ENCODE measurements around the gene CLIP4.
"Not testable (repeated sequence)": the region's sequence is repeated elsewhere in the genome, so short reads cannot be mapped to it uniquely, and the experiment has no call there.

The CLIP4 gene

GRCh38 chr2:29080886-29081743 is 34.1 kb upstream of the CLIP4 start:
- H3K4me3 ChIP-seq (ENCODE audit: low read length), result no peak overlapping the region
- DNase-seq (ENCODE audit: low read depth), result no peak
- TF ChIP-seq CTCF (conservative IDR thresholded peaks at IDR 0.05; ENCODE audit: low read depth, low read length), result no peak

- H3K4me3 ChIP-seq (ENCODE audit: low read length), result no peak overlapping the region
- no peak for TF ChIP-seq CTCF (conservative IDR thresholded peaks at IDR 0.05; ENCODE audit: low read depth, low read length)
- DNase-seq (ENCODE audit: low read depth), result no peak
These were observed 32.3 kb upstream of the CLIP4 start for GRCh38 chr2:29082804-29083495.

GRCh38 chr2:29084554-29084953 is 30.7 kb upstream of the CLIP4 start:
- TF ChIP-seq CTCF (conservative IDR thresholded peaks at IDR 0.05; ENCODE audit: low read depth, low read length), result no peak
- no peak overlapping the region for H3K4me3 ChIP-seq (ENCODE audit: low read length)
- no peak for DNase-seq (ENCODE audit: low read depth)

GRCh38 chr2:29090311-29090710 is 24.9 kb upstream of the CLIP4 start:
- not testable (repeated sequence) for DNase-seq (ENCODE audit: low read depth); H3K4me3 ChIP-seq (ENCODE audit: low read length)

- H3K4me3 ChIP-seq (ENCODE audit: low read length), result no peak overlapping the region
- TF ChIP-seq CTCF (conservative IDR thresholded peaks at IDR 0.05; ENCODE audit: low read depth, low read length), result no peak
- no peak for DNase-seq (ENCODE audit: low read depth)
These were observed 18.2 kb upstream of the CLIP4 start for GRCh38 chr2:29096969-29097368.

- no peak for TF ChIP-seq CTCF (conservative IDR thresholded peaks at IDR 0.05; ENCODE audit: low read depth, low read length)
- DNase-seq (ENCODE audit: low read depth), result no peak
- H3K4me3 ChIP-seq (ENCODE audit: low read length), result no peak overlapping the region
These were observed 17.6 kb upstream of the CLIP4 start for GRCh38 chr2:29097569-29097968.

DNA sequence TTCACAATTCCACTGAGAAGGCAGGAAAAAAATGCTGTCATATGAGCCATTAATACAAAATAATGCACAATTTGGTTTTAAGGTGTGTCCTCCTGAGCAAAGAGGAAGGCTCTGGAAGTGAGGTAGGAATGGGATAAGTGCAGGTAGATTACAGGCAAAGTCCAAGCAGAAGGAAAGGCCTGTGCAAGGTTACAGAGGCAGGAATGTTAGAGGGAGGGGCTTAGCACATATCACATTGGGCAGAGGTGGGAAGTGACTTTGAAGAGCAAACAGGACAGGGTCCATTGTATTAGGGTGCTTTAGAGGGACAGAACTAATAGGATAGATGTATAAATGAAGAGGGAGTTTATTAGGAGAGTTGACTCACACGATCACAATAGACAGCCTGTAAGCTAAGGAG is 14.7 kb upstream of the CLIP4 start:
- H3K4me3 ChIP-seq (ENCODE audit: low read length), result no peak overlapping the region
- no peak for TF ChIP-seq CTCF (conservative IDR thresholded peaks at IDR 0.05; ENCODE audit: low read depth, low read length)
- DNase-seq (ENCODE audit: low read depth), result no peak
